ENCODE results near the gene MAB21L2.
"Not testable (repeated sequence)": the region's sequence is repeated elsewhere in the genome, so short reads cannot be mapped to it uniquely, and the experiment has no call there.

- TF ChIP-seq, protein P1, sequence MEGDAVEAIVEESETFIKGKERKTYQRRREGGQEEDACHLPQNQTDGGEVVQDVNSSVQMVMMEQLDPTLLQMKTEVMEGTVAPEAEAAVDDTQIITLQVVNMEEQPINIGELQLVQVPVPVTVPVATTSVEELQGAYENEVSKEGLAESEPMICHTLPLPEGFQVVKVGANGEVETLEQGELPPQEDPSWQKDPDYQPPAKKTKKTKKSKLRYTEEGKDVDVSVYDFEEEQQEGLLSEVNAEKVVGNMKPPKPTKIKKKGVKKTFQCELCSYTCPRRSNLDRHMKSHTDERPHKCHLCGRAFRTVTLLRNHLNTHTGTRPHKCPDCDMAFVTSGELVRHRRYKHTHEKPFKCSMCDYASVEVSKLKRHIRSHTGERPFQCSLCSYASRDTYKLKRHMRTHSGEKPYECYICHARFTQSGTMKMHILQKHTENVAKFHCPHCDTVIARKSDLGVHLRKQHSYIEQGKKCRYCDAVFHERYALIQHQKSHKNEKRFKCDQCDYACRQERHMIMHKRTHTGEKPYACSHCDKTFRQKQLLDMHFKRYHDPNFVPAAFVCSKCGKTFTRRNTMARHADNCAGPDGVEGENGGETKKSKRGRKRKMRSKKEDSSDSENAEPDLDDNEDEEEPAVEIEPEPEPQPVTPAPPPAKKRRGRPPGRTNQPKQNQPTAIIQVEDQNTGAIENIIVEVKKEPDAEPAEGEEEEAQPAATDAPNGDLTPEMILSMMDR (IDR thresholded peaks at IDR 0.05; ENCODE audit: low read length) = not testable (repeated sequence)
- TF ChIP-seq EZH2 (IDR thresholded peaks at IDR 0.05; ENCODE audit: borderline replicate concordance, low read length) = not testable (repeated sequence)
Measured at GRCh38 chr4:150557811-150558210, 24.1 kb upstream of the MAB21L2 start.
